MV-4-11 (cell line): ENCODE data around the gene HOXA2.
A peak's percentile ranks its signal among the peaks of the same experiment; 100 is the strongest.

Experiments
- DNase-seq: peaks from one replicate; lab custom pipeline; 2025; lab: John Stamatoyannopoulos, UW

The HOXA2 gene

DNA sequence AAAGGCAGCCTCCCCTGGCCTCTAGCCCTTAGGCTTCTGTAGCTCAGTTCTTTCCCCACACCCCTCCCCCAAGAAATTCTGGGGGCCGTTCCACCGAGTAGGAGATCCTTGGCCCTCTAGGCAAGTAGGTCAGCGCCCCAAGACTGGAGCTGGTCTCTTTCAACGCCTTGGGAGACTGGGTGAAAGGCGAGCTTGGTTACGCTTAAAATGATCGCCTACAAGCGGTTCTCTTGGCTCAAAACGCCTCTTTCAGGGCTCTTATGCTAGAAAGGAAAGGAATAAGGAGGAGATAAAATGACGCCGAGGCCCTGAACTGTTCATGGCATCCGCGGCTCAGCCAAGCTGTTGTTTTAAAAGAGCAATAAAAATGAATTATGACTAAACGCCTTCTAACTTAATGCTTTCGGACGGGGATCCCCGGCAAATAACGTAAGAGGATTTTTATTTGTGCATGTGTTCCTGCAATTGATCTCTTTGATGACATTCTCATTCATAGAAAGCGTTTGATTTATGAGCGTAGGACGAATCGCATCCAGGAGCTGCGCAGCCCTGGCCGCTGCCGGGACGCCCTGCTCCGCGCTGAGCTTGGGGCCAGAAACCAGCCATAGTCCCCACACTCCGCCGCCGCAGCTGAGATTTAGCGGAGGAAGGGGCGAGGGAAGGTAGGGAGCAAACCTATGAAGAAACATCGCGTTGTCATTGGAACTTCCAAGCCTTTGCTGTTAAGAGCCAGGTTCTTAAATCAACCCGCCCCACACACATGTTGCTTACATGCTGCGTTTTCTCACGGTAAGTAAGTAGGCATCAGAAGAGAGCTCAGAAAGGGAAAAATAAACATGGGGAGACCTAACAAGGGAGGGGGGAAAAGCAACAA, 3.7 kb downstream of the HOXA2 start:
- no peak for DNase-seq

DNA sequence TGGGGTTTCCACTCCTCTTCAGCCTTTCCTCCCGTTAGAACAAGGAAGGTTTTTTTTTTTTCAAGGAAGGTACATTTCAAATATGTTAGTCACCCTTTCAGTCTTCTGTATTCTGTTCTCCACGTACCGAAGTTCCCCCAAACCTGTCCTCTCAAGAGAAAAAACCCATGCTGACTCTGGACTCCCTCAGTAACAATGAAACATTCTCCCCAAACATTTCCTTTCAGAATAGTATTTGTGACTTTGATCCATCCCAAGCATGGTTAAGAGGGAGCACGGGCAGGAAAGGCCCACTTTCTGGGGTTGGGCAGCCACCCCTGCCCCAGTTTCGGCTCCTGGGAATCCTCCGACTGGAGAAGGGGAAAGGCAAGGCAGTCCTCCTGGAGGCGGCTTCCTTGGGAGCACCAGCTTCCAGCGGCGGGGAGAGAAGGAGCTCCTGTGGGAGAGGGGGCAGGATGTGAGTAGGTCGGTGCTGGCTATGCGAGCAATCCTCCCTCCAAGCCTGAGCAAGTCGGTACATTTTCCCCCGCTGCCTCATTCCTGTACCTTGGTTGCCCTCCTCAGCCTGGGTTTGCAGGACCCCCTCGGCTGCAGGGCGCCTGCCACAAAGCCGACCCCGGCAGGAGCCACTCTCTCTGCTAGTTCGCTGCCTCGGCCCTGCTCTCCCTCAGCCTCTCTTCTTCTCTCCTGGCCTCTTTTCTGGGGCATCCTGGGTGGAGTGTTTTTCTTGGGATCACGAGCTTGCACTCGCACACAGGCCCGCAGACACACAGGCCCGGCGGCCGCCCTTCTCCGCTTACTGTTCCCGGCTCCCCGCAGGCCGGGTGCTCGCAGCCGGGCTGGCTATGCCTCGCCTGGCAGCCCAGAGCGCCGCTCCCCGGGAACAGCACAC, 4.6 kb downstream of the HOXA2 start:
- DNase-seq = no peak

DNA sequence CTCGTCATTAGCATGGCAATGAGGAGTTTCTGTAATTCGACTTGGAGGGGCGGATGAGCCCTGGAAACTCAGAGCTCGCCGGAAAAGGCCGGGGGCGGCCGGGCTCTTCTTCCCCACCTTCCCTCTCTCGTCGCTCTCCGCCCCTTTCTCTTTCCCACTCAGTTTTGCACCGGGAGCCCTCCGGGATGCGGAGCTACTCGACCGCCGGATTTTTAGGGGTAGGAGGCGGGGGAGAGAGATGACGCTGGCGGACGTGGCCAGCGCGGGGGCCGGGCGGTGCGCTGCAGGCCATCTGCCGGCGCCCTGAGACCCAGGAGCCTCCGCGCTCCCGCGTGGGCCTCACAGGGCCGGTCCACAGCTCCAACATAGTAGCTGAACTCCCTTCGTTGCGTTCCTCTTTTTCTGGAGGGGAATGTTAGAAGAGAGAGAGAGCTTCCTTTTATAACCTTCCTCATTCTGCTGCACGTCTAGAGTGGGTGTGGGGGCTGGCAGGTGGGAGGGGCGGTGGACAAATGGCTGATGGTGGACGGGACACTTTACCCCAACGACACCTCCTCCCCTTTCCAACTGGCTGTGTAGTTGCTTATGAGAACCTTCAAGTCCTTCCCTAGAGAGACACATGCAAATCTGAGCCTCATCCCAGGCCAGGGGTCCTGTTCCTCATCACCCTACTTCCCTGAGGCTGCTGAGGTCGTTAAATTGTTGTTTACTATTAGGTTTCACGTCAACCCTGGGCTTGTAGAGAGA, 5.5 kb downstream of the HOXA2 start:
- peak; percentile 47 for DNase-seq

DNA sequence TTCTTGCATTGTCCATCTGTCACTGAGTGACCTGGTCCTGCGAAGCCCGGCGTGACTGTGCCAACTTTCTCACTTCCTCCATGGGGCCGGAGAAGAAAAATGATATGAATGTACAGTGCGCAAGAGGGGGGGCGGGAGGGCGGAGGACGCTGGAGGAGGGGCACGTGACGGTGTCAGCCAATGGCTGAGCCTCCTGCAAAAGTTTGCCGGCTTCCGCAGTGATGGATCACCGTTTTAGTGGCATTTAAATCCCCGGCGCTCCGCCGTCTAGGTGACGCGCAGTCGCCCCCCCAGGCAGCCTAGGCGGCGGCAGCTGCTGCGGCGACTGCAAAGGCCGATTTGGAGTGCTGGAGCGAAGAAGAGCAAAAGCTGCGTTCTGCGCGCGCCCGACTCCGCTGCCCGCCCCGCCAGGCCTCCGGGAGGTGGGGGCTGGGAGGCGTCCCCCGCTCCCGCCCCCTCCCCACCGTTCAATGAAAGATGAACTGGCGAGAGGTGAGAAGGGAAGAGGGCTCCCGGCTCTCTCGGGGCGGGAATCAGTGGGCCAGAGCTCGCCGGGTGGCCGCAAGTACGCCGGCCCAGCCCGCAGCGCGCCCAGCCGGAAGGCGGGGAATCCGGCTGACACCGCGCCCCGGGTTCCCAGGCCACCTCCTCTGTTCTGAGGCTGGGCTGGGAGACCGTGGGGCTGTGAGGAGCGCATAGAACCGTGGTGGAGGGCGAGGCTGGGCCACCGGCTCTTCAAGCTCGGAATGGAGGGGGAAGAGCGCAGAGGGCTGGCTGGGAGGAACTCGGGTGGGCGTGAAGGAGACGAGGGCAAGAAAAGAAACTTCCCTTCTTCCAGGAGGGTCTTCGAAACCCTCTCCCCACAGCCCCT, 6.4 kb downstream of the HOXA2 start, which contains the start of gene HOXA1:
HOXA1 (minus strand) TSS at position 104 of the 871 bp plus-strand sequence; CDS start at position 16, 88 bp downstream.
- peak; percentile 89 for DNase-seq

DNA sequence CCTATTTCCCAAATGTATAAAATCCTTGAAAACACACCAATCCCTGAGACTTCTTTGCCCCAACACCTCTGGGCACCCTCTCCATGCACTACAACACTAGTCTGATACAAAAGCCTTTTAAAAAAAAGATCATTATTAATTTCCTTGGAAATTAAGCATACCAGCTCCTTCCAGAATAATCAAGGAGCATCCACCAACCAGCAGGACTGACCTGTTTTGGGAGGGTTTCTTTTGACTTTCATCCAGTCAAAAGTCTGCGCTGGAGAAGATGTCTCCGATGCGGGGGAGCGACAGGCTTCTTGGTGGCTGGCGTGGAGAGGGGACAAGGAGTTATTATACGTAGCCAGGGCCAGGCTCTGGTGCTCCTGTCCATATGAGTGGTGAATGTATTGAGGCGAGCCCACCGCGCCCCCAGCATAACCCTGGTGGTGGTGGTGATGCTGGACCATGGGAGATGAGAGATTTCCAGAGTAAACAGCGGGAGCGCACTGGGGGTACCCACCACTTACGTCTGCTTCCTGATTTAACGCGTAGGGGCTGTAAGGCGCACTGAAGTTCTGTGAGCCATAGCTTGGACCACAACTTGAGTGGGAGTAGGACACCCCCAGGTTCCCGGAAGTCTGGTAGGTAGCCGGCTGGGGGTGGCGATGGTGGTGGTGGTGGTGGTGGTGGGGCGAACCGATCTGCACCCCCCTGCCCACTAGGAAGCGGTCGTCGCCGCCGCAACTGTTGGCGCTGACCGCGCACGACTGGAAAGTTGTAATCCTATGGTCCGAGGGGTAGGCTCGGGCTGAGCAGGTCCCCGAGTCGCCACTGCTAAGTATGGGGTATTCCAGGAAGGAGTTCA, 7.2 kb downstream of the HOXA2 start:
- no peak for DNase-seq

DNA sequence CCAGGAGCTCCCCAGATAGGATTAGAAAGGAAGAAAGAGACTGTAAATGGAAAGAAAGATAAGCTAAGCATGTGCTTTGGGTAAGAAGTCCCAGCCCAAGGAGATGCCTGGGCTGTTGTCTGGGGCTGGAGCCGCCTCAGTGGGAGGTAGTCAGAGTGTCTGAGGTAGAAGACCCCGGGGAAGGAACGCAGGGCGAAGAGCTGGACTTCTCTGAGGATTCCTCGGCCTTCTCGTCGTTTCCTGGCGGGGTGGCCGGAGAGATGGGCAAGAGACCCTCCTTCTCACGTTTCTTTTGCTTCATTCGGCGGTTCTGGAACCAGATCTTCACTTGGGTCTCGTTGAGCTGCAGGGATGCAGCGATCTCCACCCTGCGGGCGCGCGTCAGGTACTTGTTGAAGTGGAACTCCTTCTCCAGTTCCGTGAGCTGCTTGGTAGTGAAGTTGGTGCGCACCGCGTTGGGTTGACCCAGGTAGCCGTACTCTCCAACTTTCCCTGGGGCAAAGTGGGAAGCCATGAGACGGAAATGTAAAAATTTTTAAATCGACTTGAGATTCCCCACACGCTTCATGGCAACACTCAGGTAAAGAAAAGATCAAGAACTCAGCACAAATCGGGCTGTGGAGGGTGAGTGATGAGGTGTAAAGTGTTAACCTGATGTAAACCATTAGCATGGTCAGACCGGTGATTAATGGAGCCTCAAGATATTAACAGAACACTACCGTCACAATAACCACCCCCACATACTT, 8.0 kb downstream of the HOXA2 start:
- DNase-seq = no peak

DNA sequence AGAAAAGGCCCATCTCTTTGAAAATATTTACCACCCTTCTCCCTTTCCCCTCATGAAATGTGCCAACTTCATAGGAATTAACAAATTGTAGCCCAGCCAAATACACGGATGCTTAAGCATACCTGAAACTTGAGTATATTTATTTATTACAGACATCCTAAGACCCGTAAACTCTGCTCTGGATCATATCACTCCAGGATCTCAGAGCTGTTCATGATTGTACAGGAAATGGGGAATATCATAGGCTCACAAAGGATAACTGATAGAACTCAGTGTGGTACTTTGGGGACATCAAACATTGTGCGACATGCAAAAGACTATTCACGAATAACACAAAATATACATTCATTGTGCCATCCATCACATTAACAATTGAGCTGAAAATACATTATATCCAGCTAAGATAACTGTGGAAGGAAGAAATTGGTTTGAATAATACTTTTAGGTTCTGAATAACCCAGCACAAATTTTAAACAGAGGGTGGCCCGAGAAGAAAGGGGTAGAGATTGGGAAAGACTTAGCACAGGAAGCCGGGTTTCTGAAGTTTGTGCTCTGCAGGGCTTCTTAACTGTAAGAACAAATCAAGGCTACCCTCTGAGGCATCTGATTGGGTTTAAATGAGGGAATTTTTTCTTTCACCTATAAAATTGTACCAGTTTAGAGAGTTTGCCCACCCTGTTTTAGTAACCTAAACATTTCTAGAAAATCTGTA, 9.1 kb downstream of the HOXA2 start:
- DNase-seq = no peak

DNA sequence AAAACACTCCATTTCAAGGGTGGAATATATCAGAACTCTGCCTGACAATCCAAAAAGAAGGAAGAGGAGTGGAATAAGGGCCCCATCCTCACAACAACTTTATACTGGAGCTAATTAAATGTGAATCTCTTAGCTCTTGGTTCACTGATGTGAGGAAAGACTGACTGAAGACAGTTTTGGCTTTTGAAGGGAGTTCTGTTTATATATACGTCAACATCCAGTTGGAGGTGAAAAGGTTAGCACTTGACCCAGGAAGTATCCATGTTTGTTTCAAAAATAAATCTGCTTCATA, 9.7 kb downstream of the HOXA2 start:
- DNase-seq = no peak

DNA sequence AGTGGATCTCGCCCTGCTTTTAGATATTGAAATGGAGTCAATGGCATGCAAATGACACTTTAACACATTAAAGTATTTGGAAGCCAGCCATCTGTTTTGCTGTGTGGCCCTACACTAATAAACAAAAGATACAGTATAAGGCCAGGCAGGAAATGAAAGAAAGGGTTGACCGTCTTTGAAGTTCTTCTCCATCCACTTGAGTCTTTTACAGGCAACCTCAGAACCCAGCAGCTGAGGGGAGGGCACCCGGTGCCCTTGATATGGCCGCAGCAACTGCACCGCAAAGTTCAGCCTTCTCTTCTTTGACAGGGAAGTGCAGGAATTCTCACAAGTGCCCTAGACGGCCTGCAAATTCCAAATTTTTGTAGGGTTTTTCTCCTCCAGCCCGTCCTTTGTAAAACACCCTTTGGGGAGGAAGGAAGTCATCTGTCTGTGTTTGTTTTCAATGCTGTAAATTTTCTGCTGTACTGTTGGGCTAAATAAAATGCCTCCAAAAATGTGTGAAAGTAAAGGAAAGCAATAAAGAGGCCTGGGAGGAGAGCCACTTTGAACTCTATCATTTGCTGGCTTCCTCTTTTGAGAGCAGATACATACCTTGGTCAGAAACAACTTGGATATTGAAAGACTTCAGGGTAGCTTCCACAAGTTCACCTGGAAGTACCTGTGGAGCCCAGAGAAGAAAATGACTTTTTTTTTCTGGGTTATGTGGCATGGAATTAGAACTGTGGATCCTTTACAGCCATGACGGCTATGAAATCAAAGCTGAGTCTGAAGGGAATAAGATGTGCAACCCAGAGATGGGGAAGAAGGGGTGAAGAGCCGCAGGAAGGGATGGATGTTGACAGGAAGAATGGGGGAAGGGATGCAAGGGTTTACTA, 10.3 kb downstream of the HOXA2 start:
- DNase-seq = peak; percentile 16

DNA sequence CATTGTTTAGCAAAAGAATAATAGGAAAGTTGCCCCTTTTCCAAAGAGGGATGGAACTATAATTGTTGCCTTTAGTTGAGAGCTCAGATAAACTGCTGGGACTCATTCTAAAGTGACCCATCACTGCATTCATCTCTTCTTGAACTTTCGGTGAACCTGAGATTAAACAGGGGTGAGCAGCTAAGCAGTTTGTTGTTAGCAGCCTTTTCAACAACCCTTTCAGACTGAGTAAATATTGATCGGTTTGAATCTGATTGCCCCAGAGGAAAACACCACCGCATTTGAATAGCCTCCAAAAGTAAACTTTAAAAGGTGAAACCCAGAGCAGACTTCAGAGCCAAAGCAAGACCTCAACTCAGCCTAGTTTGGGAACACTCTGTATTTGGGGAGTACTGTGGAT, 11.4 kb downstream of the HOXA2 start:
- no peak for DNase-seq

DNA sequence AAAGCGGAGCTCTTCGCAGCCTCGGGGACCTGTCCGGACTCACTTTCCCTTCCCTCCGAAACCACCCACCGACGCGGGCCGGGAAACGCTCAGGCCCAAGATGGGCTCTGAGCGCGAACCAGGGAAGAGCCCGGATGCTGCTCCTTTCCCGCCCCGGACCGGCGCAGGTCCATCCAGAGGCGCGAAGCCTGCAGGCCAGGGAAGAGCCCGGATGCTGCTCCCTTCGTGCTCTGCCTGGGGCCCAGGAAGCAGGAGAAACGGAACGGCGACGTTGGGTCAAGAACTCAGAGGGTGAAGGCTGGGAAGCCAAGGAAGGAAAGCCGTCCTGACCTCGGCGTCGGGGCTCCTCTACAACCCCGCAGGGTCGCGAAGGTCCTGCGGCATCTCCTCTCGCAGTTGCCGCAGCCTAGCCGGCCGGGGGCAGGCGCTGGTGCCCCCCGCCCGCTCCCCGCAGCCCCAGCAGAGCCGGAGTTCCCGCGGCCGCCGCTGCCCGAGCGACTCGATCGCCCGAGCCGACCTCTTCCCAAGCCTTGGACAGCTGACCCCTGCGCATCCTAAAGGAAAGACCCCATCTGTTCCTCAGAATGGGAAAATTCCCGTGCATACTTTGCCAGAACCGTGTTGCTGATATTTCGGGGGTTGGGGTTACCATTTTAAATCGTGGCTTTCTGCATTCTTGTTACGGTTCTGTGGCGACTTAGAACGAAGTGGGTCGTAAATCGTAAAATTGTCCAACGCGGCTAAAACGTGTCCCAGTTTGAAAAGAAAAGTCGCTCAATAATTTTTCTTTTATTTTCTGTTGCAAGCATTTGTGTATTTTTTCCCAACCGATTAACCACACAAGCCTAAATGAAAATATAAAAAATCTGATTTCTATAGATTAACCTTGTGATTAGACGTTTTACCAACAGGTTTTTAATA, 14.2 kb downstream of the HOXA2 start:
- DNase-seq = no peak

DNA sequence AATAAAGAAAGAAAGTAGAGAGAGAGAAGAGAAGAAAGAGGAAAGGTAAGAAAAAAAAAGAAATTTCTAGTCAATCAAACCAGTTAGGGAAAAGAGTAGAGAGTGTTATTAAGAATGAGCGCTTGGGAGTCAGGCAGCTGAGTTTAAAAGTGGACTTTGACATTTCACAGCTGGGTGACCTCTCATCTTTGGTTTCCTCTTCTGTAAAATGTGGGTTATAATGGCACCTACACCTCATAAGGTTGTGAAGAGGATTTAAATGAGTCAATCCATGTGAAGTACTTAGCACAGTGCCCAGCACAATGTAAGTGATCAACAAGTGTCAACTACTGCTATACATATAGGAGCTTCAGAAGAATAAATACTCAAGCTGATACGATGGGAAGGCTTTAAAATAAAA, 18.8 kb downstream of the HOXA2 start:
- DNase-seq = no peak

DNA sequence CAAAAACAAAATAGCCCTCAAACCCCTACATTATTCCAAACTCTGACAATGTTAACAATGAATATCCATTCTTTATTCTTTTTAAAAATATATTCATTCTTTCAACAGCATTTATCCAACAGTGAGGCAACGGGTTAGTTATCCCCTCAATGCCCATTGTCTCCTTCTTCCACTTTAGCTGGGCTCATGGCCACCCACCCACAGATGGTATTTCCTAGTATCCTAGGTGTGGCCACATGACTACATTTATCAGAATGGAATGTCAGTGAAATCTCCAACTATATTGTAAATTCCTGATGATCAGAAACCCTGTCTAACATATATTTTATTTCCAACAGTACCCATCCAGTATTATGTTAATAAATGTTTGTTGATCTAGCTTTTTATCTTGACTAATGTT, 20.3 kb downstream of the HOXA2 start:
- no peak for DNase-seq

DNA sequence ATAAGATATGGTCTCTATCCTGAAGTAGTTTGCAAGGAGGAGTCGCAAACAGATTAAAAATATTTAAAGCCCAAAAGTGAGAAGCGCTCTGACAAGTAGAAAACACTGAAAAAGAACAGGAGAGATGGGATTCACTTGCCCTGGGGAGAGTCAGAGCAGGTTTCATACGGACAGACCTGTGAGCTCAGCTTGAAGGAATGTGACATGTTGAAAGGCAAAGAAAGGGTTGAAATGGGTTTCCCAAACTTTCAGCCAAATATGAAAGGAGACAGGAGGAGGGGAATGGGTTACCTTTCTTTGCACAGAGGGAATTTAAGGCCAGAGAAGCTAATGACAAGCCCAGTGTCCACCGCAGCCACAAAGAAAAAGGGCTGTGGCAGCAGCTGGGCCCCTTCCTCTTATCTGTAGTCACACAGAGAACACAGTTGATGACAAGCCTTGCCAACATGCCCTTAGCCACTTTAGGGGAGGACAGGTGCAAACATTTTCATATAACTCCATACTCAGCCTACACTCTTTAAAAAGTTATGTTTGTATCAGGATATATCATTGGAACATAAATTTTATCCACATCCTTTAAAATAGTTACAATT, 21.5 kb downstream of the HOXA2 start:
- no peak for DNase-seq

DNA sequence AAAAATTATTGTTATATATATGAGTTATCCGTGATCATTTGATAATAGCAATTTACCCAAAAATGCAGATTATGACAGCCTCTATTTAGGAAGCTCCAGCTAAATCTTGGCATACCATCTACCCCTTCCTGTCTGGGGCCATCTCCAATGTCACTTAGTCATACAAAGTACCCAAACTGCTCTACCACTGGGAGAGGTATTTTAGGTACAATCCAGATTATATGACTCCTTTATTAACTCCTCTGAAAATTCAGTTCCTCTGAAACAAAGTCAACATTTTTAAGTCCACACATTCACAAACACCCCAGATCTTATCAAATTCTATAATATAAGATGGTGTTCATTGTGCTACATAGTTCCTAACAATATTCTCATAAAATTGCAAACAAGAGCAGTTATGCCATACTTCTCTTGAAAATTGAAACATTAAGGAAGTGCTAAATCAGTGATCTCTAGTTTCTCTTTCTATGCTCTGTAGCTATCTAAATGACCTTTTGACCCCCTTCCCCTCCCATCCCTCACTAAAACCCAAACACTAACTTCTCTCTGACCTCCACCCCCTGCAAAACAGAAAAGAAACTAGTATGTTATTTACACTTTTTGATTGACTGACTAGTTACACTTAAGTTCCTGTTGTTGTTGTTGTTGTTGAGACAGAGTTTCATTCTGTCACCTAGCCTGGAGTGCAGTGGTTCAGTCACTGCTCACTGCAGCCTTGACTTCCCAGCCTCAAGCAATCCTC, 23.1 kb downstream of the HOXA2 start:
- peak; percentile 79 for DNase-seq
